ENCODE measurements around the gene MS4A3. TPM values are rescaled to one million over a fixed set of nuclear protein-coding genes. Genes with fewer than 3 reads are reported as not detected.

Gene MS4A3
- total and polyA plus RNA-seq, 2 experiments from 2014 or later: not detected

- Histone ChIP-seq H3K27me3 (ENCODE audit: insufficient read depth) (no peaks in the 10 kb centered on the region), H3F3A (replicated peaks; ENCODE audit: low read depth) (no peaks in the 10 kb centered on the region), H3K9me2 (ENCODE audit: insufficient read depth) (no peaks in the 10 kb centered on the region), H3K36me3 (ENCODE audit: insufficient read depth) (no peaks in the 10 kb centered on the region), H3K4me2 (no peak within 1 kb of the TSS), H4K20me1 (replicated peaks; ENCODE audit: insufficient read depth) (no peaks in the 10 kb centered on the region), H3K4me3 (no peak within 1 kb of the TSS), H3K27ac (ENCODE audit: low read depth) (no peak within 1 kb of the TSS), H3K79me2 (replicated peaks; ENCODE audit: insufficient read depth) (no peaks in the 10 kb centered on the region), H3K4me1 (ENCODE audit: insufficient read depth) (peaks cover 9% of the 10 kb centered on the region; the same call in 1 of the 2 replicates), H2AFZ (peak within 1 kb of the TSS; percentile 34; the same call in 1 of the 2 replicates)
- H3K27ac Mint-ChIP-seq: no peak within 1 kb of the TSS
- H3K9me3 Mint-ChIP-seq: peaks cover 6% of the 10 kb centered on the region
- TF ChIP-seq ZNF331 (CRISPR knock-in tag; IDR thresholded peaks at IDR 0.05; ENCODE audit: low read depth): no peak
- no peak for TF ChIP-seq ETS1 (IDR thresholded peaks at IDR 0.05)
- TF ChIP-seq, protein P1, sequence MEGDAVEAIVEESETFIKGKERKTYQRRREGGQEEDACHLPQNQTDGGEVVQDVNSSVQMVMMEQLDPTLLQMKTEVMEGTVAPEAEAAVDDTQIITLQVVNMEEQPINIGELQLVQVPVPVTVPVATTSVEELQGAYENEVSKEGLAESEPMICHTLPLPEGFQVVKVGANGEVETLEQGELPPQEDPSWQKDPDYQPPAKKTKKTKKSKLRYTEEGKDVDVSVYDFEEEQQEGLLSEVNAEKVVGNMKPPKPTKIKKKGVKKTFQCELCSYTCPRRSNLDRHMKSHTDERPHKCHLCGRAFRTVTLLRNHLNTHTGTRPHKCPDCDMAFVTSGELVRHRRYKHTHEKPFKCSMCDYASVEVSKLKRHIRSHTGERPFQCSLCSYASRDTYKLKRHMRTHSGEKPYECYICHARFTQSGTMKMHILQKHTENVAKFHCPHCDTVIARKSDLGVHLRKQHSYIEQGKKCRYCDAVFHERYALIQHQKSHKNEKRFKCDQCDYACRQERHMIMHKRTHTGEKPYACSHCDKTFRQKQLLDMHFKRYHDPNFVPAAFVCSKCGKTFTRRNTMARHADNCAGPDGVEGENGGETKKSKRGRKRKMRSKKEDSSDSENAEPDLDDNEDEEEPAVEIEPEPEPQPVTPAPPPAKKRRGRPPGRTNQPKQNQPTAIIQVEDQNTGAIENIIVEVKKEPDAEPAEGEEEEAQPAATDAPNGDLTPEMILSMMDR (conservative IDR thresholded peaks at IDR 0.05; ENCODE audit: low read depth in 2 of 2): no peak
- TF ChIP-seq ZNF462 (CRISPR knock-in tag; IDR thresholded peaks at IDR 0.05): no peak
- no peak for TF ChIP-seq NANOG (IDR thresholded peaks at IDR 0.05; ENCODE audit: borderline replicate concordance)
- TF ChIP-seq JUNB (IDR thresholded peaks at IDR 0.05; ENCODE audit: unreplicated experiment): no peak
- TF ChIP-seq CREB1 (CRISPR knock-in tag; IDR thresholded peaks at IDR 0.05; ENCODE audit: low read depth): no peak
- no peak for TF ChIP-seq STAT1 (IDR thresholded peaks at IDR 0.05; ENCODE audit: unreplicated experiment)
- TF ChIP-seq EZH2 (IDR thresholded peaks at IDR 0.05; ENCODE audit: low read depth, unreplicated experiment): no peak
- TF ChIP-seq REST (IDR thresholded peaks at IDR 0.05; ENCODE audit: unreplicated experiment): no peak
- no peak for TF ChIP-seq EZH2phosphoT487 (IDR thresholded peaks at IDR 0.05; ENCODE audit: unreplicated experiment)
- TF ChIP-seq ZNF114 (CRISPR knock-in tag; IDR thresholded peaks at IDR 0.05): no peak
- TF ChIP-seq POLR2AphosphoS5 (IDR thresholded peaks at IDR 0.05; ENCODE audit: low read depth): no peak
- H3K27me3 Mint-ChIP-seq (ENCODE audit: insufficient read depth, low read depth, poor library complexity): peaks cover 3% of the 10 kb centered on the region
- DNase-seq (ENCODE audit: low spot score): no peak
- no peak for ATAC-seq
- H3K4me1 Mint-ChIP-seq: peaks cover 7% of the 10 kb centered on the region; the same call in 2 of the 3 replicates
- peaks cover 8% of the 10 kb centered on the region; the same call in 2 of the 3 replicates for H3K36me3 Mint-ChIP-seq (ENCODE audit: low read depth)
- no peak within 1 kb of the TSS for H3K4me3 Mint-ChIP-seq
These were observed 39.6 kb upstream of the MS4A3 start, which contains the start of gene OOSP4B for GRCh38 chr11:60016881-60017280. TSS of gene OOSP4B (plus strand) at chr11:60017181.

All from GM23338 (cell line).